Measurements from ENCODE around the gene AREL1.

The AREL1 gene

DNA sequence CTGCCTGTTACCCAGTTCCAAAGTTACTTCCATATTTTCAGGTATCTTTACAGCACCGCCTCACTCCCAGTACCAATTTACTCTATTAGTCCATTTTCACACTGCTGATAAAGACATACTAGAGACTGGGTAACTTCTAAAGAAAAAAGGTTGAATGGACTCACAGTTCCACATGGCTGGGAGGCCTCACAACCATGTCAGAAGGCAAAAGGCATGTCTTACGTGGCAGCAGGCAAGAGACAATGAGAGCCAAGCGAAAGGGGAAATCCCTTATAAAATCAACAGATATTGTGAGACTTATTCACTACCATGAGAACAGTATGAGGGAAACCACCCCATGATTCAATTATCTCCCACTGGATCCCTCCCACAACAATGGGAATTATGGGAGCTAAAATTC lies 9.8 kb downstream of the AREL1 start:
- TF ChIP-seq CTCF (IDR thresholded peaks at IDR 0.05; ENCODE audit: borderline replicate concordance, control extremely low read depth, extremely low read depth, insufficient read depth, missing control alignments) = no peak
- in situ Hi-C loops (cut with MboI; ENCODE audit: low sequenced_read_pairs, unreplicated experiment) = no loop called here
- no peak for DNase-seq (ENCODE audit: low spot score)

DNA sequence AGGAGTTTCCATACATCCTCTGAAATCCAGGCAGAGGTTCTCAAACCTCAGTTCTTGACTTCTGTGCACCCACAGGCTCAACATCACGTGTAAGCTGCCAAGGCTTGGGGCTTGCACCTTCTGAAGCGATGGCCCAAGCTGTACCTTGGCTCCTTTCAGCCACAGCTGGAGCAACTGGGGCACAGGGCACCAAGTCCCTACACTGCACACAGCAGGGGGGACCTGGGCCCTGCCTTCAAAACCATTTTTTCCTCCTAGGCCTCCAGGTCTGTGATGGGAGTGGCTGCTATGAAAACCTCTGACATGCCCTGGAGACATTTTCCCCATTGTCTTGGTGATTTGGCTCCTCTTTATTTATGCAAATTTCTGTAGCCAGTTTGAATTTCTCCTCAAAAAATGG lies 10.6 kb downstream of the AREL1 start:
- no peak for TF ChIP-seq CTCF (IDR thresholded peaks at IDR 0.05; ENCODE audit: borderline replicate concordance, control extremely low read depth, extremely low read depth, insufficient read depth, missing control alignments)
- in situ Hi-C loops (cut with MboI; ENCODE audit: low sequenced_read_pairs, unreplicated experiment) = no loop called here
- DNase-seq (ENCODE audit: low spot score) = no peak

- in situ Hi-C loops (cut with MboI; ENCODE audit: low sequenced_read_pairs, unreplicated experiment) = no loop called here
- no peak for TF ChIP-seq CTCF (IDR thresholded peaks at IDR 0.05; ENCODE audit: borderline replicate concordance, control extremely low read depth, extremely low read depth, insufficient read depth, missing control alignments)
- no peak for DNase-seq (ENCODE audit: low spot score)
These were observed 14.4 kb downstream of the AREL1 start for GRCh38 chr14:74698465-74698864.

DNA sequence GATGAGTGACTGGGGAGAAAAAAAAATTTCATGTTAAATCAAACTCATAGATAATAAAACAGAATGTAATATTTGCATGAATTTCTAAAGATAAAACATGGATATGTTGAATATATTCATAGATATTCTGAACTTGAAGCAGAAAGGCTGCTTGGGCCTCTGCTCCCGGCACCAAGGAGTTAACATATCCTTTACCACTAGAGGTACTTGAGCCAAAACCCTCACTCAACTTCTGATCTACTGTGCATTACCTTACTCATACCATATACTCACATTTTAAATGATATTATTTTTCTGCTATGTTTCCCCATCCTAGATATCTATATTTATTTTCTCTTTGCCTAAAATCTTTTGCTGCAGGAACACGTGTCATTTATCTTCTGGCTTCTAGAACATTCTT lies 14.9 kb downstream of the AREL1 start:
- no peak for TF ChIP-seq CTCF (IDR thresholded peaks at IDR 0.05; ENCODE audit: borderline replicate concordance, control extremely low read depth, extremely low read depth, insufficient read depth, missing control alignments)
- in situ Hi-C loops (cut with MboI; ENCODE audit: low sequenced_read_pairs, unreplicated experiment) = no loop called here

GRCh38 chr14:74697543-74697942 lies 15.3 kb downstream of the AREL1 start:
- in situ Hi-C loops (cut with MboI; ENCODE audit: low sequenced_read_pairs, unreplicated experiment) = no loop called here
- DNase-seq (ENCODE audit: low spot score) = no peak
- TF ChIP-seq CTCF (IDR thresholded peaks at IDR 0.05; ENCODE audit: borderline replicate concordance, control extremely low read depth, extremely low read depth, insufficient read depth, missing control alignments) = no peak

More for the DNA sequence above, 14.9 kb downstream of the AREL1 start:
- DNase-seq (ENCODE audit: low spot score) = no peak

- DNase-seq (ENCODE audit: low spot score) = no peak
- in situ Hi-C loops (cut with MboI; ENCODE audit: low sequenced_read_pairs, unreplicated experiment) = no loop called here
- no peak for TF ChIP-seq CTCF (IDR thresholded peaks at IDR 0.05; ENCODE audit: borderline replicate concordance, control extremely low read depth, extremely low read depth, insufficient read depth, missing control alignments)
These were observed 15.9 kb downstream of the AREL1 start for GRCh38 chr14:74697011-74697410.

GRCh38 chr14:74695406-74695805 lies 17.5 kb downstream of the AREL1 start:
- TF ChIP-seq CTCF (IDR thresholded peaks at IDR 0.05; ENCODE audit: borderline replicate concordance, control extremely low read depth, extremely low read depth, insufficient read depth, missing control alignments) = no peak
- in situ Hi-C loops (cut with MboI; ENCODE audit: low sequenced_read_pairs, unreplicated experiment) = no loop called here
- DNase-seq (ENCODE audit: low spot score) = no peak
